NCI-H460 (cell line): Measurements from ENCODE around the gene LHFPL4. TPM values are rescaled to one million over a fixed set of nuclear protein-coding genes. Genes with fewer than 3 reads are reported as not detected.
"Not testable (repeated sequence)": the region's sequence is repeated elsewhere in the genome, so short reads cannot be mapped to it uniquely, and the experiment has no call there.

Experiments used
- DNase-seq: peaks from one replicate; pipeline ENCODE4 v3.0.0-alpha.2; 2016; ENCODE audit warnings: low read depth; ENCODE audit errors: extremely low read depth
- total RNA-seq: library from RNA; depleted of rRNA; stranded (reverse); fragments of >200 nt; shearing (Covaris generic); gene quantifications from 2 replicates; pipeline ENCODE4 v1.2.3, GENCODE V29; 2014

Gene LHFPL4
- total RNA-seq, 1 experiment from 2014 or later, result not detected

DNA sequence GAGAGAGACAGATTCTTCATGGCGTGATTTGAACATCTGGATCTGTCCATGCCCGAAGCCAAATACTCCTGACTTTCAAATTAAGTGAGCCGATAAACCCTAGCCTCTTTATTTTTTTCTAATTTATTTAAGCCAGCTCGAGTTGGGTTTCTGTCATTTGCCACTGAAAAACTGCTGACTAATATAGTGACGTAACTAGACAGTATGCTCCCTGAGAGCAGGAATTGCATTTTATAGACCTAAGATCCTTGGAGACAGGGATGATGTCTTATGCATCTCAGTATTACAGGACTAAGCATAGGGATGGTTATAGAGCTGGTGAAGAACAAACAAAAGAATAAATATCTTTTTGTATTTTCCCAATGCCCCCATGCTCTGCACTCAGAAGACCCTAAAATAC, 4.6 kb downstream of the LHFPL4 start:
- DNase-seq, result no peak

DNA sequence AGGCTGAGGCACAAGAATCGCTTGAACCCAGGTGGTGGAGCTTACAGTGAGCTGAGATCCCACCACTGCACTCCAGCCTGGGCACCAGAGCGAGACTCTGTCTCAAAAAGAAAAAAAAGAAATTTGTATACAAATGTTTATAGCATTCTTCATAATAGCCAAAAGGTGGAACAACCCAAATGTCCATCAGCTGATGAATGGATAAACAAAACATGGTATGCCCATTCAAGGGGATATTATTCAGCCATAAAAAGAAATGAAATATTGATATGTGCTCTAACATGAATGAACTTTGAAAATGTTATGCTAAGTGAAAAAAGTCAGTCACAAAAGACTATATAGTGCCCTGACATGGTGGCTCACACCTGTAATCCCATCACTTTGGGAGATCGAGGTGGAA, 11.4 kb downstream of the LHFPL4 start:
- no peak for DNase-seq

DNA sequence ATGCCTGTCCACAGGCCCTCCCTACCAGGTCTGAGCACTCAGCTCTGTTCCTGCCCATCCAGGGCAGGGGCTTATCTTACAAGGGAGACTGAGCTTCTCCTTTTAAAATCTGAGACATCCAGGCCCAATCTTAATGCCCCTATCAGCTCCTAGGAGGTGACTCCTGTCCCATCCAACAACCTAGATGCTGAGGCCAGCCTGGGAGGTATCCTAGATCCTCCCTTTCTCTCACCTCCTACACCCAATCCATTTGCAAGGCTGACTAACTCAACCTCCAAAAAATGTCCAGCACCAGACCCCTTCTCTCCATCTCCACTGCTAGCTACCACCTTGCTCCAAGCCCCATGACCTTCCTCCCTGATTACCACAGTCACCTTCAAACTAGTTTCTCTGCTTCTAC, 17.4 kb downstream of the LHFPL4 start:
- DNase-seq, result no peak

DNA sequence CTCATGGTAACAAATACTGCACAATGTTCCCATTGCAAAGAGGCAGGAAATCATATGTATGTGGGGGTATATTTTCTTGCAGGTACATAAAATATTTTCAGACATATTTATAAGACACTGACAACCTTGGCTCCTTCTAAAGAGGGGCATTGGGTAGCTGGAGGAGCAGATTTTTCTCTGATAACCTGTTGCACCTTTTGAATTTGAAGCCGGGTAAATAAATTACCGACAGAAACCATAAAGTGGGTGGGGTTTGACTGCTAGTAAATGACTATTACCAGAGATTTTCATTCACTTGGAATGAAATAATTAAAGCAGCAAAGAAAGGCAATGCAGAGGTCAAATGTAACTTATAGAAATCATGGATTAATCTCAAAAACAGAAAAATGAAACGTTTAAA, 19.2 kb downstream of the LHFPL4 start:
- no peak for DNase-seq

DNA sequence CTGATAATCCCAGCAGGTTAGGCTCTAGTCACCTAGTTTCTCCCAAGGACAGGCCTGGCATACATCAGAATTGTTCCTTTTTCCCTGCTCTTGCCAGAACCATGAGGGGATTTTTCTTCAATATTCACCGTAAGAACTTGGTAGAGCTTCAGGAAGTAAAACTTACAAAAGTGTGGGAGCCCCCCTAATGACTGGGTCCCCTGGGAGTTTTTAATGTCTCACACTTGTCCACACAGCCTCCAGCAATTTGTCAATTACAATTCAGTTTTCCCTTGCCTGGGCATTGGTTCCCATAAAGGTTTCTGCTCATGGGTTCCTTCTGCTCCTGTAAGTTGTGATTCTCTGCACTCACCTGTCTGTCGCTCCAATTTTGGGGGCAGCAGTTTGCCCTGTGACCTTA, 28.5 kb downstream of the LHFPL4 start:
- DNase-seq, result no peak

DNA sequence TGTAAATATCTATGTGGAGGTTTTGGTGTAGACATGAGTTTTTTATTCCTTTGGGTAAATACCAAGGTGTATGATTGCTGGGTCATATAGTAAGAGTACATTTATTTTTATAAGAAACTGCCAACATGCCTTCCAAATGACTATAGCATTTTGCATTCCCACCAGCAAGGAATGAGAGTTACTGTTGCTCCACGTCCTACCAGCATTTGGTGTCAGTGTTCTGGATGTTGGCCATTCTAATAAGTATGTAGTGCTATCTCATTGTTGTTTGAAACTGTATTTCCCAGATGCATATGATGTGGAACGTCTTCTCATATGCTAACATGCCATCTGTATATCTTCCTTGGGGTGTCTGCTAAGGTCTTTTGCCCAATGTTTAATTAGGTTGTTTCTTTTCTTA, 38.7 kb downstream of the LHFPL4 start:
- no peak for DNase-seq

DNA sequence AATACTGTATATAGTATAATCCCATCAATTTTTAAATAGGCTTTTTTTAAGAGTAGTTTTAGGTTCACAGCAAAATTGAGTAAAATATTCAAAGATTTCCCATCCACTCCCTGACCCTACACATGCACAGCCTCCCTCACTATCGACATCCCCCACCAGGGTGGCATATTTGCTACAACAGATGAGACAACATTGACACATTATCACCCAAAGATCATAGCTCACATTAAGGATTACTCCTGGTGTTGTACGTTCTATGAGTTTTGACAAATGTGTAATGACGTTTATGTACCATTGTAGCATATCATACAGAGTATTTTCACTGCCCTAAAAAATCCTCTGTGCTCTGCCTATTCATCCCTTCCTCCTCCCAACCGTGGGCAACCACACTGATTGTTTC, 39.3 kb downstream of the LHFPL4 start:
- no peak for DNase-seq

DNA sequence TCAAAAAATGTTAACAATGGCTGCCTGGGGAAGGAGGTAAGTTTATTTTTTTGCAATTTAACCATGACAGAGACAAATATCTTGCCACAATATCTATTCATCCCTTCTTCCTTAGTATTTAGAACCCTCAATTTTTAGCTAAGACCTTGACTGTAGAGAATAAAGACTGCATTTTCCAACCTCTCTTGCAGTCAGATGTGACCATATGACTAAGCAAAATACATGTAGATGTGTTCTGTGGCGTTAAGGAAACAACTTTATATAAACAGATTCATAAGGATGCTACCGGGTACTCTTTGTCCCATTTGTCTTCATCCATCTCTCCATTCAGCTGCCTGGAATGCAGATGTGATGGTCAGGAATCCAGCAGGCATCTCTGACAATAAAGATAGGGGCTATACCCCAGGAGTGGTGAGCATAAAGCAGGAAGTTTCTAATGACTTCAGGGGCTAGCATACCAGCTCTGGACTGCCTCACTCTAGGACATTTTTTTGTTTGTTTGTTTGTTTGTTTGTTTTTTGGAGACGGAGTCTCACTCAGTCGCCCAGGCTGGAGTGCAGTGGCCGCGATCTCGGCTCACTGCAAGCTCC, 41.1 kb downstream of the LHFPL4 start:
- no peak for DNase-seq

DNA sequence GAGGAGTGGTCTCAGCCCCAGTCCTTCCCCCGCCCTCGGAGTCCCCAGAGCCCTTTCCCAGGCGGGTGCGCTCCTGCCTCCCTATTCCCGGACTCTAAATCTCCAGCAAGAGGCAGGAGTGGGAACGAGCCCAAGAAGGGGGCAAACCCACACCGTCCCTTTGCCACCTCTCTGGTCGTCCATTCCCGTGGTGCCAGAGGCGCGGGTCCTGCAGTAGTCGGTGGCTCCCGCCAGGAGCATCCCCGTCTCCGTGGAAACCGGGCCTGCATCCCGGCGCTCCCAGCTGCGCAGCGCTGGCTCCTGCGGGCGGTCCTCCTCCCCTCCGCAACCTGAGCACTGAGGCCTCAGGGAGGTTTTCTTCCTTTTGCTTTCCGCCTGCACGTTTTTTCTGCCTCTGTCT, 44.8 kb downstream of the LHFPL4 start:
- no peak for DNase-seq

DNA sequence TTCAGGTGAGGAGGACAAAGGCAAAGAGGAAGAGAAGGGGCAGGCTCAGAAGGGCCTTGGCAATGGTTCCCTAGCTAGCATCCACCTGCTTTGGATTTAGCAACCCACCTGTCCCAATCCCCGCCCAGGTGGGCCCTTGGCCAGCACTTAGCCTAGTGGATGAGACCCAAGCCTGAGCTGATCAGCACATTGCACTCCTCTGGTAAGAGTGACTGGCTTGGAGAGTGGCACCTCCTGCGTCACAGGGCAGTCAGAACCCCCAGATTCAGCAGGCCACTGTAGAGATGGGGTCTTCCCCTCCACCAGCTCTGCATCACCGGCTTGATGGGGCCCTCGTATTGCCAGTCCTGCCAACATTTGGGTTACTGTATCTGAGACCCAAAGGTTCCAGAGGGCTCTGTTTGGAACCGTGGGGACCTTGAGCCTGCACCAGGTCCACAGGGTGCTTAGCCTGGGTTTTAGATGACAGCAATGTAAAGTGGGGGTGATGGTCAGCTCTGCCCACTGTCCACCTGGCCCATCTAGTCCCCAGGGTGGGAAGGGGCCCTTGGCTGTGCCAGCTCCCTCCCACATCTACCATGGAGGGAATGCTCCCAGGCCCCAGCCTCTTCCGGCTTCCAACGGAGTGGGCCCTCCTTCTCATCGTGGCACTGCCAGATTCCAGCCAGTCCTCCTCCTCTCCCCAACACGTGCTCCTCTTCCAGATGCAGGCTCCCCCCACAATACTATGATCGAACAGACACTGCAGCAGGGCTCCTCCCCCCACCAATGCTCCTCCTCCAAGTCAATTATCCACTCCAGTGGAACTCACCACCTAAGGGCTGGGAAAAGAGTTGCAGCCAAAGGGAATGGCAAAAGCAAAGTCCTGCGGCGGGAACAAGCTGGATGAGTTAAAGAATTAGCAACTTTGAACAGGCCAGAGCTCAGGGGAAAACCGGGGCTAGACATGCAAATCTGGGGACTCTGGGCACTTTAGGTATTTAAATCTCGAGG, 45.7 kb downstream of the LHFPL4 start:
- DNase-seq, result no peak

DNA sequence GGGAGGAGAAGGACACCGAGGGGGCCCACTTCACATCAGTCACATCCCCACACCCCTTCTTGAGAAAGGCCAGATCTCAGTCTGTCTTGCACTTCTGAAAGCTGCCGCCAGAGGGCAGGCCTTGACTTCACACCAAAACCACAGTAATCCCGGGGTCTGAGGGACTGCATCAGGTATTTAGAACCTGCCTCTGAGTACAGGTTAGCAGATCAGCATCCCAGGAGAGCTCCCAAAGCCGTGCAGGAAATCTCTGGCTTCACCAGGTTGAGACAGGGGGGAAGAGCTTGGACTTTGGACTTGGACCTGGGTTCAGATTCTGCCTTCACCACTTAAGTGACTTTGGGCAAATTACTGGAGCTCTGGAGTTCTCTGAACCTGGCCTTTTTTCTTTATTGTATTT, 50.3 kb downstream of the LHFPL4 start:
- DNase-seq, result peak; percentile 57

DNA sequence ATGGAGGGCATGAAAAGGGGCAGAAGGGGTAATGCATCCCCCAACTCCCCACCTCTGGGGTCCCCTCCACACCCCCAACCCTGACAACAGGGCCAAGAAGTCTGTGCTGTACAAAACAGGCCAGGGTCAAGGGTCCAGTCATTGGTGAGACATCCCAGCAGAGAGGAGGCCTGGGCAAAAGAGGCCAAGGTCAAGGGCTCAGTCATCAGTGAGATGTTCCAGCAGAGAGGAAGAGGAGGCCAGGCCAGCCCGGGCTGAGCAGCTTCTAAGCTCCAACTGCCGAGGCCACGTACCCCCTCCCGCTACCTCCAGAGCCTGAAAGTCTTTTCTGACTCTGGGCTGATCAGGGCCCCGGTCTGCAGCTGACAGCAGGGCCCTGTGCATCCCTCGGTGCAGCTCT, 52.4 kb downstream of the LHFPL4 start:
- DNase-seq, result no peak

DNA sequence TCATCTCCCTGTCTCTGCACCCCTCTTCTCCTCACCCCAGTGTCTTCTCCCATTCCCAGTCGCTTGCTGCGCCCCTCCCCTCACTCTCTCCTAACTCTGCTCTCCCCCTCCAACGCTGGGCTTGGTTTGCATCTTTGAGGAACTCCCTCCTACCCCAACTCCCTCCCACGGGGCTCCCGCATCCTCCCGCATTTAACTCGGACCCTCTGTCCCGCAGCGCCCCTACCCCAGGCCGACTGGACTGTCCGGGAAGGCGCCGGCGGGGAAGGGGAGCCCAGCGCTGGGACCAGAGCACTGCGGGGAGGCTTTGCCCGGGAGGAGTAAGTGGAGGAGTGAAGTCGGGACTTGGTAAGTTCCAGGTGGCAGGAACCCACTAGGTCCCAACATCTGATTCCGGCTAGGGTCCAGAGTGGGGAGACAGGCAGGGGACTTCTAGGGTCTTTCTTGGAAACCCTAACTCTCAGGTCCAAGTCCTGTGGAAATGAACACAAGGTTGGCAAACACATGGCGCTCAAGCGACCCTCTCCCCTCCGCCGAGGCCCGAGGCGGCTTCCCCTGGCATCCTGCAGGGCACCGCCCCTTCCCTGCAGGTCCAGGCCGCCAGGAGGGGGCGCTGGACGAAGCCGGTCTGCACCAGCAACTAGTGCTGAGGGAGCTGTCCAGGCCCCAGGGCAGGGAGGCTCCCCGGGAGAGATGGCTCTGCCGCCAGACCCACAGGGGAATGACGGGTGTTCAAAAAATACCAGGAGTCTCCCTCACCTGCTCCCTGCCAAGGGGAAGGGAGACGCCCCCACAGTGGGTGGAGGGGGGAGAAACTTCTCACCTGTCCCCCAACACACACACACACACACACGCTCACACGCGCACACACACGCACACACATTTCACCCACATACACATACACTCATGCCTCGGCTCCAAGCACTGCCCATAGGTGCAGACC, 53.2 kb downstream of the LHFPL4 start:
- peak; percentile 46 for DNase-seq

DNA sequence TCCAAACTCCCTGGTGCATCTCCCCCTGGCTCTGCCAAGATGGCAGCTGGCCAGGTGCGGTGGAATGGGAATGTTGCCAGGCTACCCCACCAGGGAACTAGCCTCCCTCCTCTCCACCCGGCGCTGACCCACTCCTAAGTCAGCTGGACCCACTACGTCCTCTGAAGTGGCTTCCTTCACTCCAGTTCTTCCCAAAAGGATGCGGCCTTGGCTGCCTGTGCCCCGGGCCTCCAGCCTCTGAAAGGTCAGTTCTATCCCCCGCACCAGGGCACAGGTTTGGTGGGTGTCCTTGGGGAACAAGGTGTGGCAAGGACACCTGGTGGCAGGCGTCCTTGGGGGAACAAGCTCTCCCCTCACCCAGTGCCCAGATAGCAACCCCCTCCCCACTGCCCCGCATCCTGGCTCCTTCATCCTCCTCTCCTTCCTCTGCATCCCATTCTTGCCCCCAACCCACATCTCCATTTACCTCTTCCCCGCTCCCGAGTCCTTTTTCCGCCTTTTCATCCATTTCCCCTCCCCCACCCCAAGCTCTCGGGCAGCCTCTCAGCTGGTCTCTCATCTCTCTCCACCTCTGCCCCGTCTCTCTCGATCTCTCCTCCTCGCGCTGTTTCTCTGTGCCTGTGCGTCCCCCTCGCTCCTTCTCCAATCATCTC, 54.0 kb downstream of the LHFPL4 start:
- DNase-seq, result no peak

DNA sequence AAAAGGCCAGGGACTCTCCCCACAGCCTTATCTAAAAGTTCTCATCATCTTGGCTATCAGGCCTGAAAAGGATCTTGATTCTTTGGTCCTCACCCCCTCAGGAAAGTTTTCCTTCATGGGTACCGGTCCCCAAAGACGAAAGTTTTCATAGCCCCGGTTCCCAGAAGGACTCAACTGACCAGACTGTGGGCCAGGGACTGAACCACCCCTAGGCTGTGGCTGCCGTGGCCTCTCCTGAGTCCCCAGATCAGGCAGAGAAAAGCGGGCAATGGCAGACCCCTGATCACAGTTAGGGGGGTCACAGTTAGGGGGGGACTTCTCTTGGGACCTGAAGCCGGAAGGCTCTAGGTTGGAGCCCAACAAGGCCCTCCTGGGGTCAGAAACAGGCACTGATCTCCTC, 54.8 kb downstream of the LHFPL4 start:
- no peak for DNase-seq

DNA sequence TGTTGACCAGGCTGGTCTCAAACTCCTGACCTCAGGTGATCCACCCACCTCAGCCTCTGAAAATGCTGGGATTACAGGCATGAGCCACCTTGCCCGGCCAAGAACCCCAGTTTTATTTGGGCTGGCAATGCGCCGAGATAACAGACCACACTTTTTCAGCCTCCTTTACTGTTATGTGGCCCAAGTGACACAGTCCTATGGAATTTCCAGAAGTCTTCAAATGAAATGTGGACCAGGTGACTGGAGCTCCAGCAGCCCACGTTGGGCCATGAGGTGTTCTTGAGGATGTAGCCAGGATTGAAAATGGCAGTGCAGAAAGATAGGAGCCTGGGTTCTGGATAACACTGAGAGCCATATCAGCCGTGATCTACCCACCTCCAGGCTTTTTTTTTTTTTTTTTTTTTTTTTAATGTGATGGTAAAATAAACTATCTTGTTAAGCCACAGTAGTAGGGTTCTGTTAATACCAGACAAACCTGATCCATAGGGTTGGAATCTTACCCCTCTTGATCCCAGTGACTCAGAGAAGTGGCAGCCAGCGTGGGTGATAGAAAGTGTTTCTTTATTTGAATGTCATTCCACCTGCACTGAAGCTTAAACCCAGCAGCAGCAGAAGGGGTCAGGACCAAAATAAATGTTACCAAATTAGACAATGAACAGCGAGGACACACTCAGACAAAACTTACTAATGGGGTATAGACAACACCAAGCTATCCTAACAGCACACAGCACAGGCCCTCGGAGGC, 55.6 kb downstream of the LHFPL4 start:
- DNase-seq, result no peak

DNA sequence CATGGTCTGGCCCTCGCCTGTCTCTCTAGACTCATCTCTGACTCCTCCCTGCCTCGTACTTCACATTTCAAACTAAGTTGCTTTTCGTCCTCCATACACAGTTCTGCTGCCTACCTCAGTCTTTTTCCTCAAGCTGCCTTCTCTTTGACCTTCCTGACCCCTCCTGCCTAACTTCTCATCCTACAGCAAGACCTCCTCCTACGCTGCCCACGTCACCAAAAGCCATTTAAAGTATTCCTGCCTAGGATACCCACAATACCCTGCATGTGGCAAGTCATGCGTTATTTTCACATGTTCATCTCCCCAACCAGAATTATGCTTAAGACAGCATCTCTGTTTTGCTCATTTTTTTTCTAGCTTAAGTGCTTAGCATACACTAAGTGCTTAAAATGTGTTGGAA, 56.7 kb downstream of the LHFPL4 start:
- no peak for DNase-seq

DNA sequence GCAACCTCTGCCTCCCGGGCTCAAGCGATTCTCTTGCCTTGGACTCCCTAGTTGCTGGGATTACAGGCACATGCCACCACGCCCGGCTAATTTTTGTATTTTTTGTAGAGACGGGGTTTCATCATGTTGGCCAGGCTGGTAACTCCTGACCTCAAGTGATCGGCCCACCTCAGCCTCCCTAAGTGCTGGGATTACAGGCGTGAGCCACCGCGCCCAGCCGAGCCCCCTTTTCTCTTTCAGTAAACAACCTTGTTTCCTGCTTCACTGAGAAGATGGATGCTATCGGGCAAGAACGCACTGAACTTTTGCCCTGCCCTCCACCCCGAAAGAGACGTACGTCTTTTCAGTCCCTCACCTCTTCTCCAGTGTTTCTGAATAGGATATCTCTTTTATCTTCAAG, 59.6 kb downstream of the LHFPL4 start:
- not testable (repeated sequence) for DNase-seq

DNA sequence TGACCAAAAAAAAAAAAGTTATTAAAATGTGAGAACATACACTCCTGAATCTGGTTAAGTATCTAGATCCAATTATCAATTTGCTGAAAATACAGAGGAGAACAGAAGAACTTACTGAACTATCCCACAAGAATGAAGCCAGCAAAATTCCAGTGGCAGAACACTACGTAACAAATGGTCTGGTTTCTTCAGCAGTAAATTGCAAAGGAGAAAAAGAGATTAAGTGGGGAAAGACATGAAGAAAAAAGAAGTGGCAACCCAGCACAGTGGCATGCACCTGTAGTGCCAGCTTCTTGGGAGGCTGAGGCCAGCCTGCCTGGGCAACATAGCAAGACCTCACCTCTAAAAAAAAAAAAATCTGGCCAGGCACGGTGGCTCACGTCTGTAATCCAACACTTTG, 62.1 kb downstream of the LHFPL4 start:
- DNase-seq, result no peak

DNA sequence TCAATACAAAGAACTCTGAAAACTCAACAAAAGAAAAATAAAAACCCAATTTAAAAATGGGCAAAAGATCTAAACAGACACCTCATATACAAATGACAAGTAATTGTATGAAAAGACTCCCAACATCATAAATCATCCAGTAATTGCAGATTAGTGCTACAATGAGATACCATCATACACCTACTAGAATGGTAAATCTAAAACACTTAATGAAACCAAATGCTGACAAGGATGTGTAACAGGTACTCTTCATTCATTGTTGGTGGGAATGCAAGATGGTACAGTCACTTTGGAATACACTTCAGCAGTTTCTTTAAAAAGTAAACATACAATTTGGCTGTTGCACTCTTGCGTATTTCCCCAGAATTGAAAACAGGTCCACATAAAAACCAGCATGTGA, 68.4 kb downstream of the LHFPL4 start:
- no peak for DNase-seq
